ENCODE data around the gene TP73.

- no peak for TF ChIP-seq CTCF (IDR thresholded peaks at IDR 0.05)
- no peak for TF ChIP-seq POLR2A (IDR thresholded peaks at IDR 0.05)
Observed at GRCh38 chr1:3616861-3617260, 35.5 kb upstream of the TP73 start.
